Activated CD4-positive, alpha-beta T cell treated with anti-CD3 and anti-CD28 coated beads for 1 hour (primary cell): ENCODE measurements around the gene CHRNA4.
"Not testable (repeated sequence)": the region's sequence is repeated elsewhere in the genome, so short reads cannot be mapped to it uniquely, and the experiment has no call there.

ENCODE experiments used
- DNase-seq: peaks from one replicate; pipeline ENCODE4 v3.0.0-alpha.2; 2020

The CHRNA4 gene

DNA sequence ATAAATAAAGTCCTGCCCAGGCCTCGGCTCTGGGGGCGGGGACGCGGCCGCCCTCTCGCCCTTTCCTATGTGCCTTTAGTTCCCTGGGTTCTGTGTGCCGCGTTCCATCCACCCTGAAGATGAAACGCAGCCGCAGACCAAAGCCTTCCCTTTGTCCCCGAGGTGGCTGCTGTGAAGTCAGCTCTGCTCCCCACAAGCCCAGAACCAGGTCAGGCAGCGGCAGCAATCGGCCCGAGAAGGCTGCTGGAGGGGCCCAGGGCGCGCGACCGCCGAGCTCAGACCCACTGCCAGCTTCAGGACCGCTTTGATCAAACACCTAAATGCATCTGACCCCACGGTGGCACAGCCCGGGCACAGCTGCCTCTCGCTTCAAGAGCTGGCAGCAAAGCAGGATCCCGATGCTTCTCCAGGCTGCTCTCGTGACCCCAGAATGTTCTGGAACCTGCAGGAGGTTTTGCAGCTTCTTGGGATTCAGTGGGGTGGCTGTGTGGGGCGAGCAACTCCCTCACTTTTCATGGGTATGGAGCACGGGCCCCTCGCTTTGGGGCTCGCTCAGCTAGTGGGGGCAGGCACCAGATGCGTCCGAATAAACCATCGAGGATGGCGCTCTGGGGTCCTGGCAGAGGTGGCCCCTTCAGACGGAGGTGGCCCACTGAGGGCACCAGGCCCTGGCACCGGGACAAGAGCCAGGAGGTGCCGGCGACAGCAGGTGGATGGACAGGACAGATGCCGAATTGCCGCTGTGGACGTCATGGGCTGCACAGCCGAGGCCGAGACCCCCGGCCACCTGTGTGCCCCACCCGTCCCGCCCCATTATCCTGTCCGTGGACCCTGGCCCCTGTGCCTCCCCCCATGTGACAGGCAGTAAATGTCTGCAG is 13.0 kb downstream of the CHRNA4 start:
- no peak for DNase-seq

- DNase-seq = no peak
Observed at GRCh38 chr20:63347081-63347741, 13.9 kb downstream of the CHRNA4 start.

GRCh38 chr20:63346131-63347080 is 14.7 kb downstream of the CHRNA4 start:
- DNase-seq = no peak

DNA sequence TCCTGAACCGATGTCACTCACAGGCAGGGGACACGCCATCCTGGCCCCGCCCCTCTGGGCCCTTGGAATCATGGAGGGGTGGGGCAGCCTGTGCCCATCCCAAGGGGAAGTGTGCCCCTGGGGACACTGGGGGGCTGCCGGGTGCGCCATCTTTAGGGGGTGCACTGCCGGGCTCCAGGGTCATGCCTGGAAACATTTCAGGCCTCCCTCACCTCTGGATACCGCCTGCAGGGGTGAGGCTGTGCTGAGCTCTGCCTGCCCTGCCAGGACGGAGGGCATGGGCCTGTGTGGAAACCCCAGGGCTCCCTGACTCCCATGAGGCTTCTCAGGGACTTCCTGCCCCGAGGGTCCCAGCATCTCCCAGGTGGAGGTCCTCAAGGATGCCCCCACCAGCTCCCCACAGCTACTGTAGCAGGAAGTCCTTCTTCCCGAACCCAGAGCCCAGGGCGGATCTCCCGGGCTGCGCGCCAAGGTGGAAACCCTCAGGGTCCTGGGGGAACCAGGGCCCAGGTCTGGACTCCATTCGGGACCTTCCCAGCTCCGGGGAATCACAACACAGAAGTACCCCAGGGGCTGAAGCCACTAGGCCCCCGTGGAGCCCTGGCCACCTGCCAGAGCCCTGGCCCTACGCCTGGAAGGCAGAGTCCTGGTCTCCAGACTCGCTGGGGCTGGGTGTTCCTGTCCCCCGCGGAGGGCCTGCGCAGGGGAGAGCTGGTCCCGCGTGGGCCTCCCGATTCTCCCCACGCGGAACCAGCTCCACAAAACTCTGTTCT is 15.6 kb downstream of the CHRNA4 start:
- DNase-seq = no peak

DNA sequence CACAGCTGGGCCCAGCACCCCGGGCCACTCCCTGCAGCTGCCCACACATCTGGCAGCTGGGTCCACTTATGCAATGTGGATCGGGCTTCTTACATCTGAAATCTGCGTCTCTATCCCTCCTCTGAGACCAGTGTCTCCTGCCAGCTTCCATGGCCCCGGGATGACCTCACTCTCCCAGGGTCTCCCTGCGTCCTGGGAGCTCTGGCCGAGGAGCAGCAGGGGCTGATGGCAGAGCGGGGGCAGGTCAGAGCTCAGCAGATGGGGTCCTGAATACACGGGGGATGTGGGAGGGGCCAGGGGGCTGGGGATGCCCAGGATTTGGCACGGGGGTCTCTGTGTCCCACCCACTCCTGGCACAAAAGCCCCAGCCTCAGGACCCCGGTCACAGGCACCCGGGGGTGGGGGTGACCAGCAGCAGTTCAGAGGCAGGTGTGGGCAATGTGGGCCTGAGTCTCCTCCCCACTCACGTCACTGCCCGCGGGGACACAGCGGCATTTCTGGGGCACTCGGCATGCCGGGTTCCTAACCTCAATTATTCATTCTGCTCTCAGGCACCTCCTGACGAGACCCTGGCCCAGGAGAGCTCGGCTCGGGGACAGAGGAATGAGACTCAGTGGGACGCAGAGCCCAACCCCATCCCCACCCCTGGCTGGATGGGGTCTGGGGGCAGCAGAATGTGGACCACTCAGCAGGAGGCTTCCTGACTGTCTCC is 16.4 kb downstream of the CHRNA4 start:
- no peak for DNase-seq

GRCh38 chr20:63343460-63344445 is 17.4 kb downstream of the CHRNA4 start:
- DNase-seq = no peak

- no peak for DNase-seq
Observed at GRCh38 chr20:63342561-63343459, 18.3 kb downstream of the CHRNA4 start.

DNA sequence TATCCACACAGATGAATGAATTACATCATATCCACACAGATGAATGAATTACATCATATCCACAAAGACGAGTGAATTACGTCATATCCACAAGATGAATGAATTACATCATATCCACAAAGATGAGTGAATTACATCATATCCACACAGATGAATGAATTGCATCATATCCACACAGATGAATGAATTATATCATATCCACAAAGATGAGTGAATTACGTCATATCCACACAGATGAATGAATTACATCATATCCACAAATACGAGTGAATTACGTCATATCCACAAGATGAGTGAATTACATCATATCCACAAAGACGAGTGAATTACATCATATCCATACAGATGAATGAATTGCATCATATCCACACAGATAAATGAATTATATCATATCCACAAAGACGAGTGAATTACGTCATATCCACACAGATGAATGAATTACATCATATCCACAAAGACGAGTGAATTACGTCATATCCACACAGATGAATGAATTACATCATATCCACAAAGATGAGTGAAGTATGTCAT is 20.9 kb downstream of the CHRNA4 start:
- not testable (repeated sequence) for DNase-seq

- not testable (repeated sequence) for DNase-seq
Observed at GRCh38 chr20:63339154-63340094, 21.7 kb downstream of the CHRNA4 start.

- DNase-seq = no peak
Observed at GRCh38 chr20:63337786-63338420, 23.2 kb downstream of the CHRNA4 start.

GRCh38 chr20:63336232-63336752 is 24.9 kb downstream of the CHRNA4 start:
- DNase-seq = no peak

DNA sequence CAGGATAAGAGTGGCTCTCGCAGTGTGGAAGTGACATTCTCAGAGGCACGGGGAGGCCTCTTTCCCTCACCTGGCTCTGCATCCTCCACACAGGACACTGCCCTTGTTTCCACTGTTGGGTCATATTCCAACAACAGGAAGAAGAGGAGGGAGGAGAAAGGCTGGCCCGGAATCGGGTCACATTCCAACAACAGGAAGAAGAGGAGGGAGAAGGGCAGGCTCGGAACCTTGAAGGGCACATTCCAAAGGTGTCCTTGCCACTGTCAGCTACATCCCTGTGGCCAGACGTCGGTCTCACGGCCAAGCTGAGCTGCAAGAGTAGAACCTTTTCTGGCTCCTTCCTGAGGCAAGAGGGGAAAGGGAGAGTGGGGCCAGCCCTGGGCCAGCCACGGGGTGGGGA is 25.4 kb downstream of the CHRNA4 start:
- DNase-seq = no peak

GRCh38 chr20:63335060-63335459 is 26.1 kb downstream of the CHRNA4 start:
- not testable (repeated sequence) for DNase-seq

GRCh38 chr20:63334356-63334755 is 26.8 kb downstream of the CHRNA4 start:
- DNase-seq = no peak

- DNase-seq = no peak
Observed at GRCh38 chr20:63333241-63333836, 27.8 kb downstream of the CHRNA4 start.

GRCh38 chr20:63332488-63333240 is 28.5 kb downstream of the CHRNA4 start:
- DNase-seq = no peak
